GM23338 (cell line): Measurements from ENCODE around the gene NUTM1. TPM values are rescaled to one million over a fixed set of nuclear protein-coding genes. Genes with fewer than 3 reads are reported as not detected.

ENCODE experiments used
- ATAC-seq: fragments of 200-7000 bp; cut with Tn5 transposase; 3 replicates; pipeline ENCODE4 v1.9.1; 2020
- DNase-seq: peaks from one replicate; pipeline ENCODE4 v3.0.0-alpha.2; 2015; ENCODE audit warnings: low spot score
- H2AFZ ChIP-seq: fragments of 200-600 bp; sonication (generic); 2 replicates; pipeline ENCODE4 v1.8.0; 2016; ENCODE audit warnings: antibody characterized with exemption, mild to moderate bottlenecking, moderate library complexity
- H3F3A ChIP-seq: fragments of 200-600 bp; sonication (generic); replicated peaks from 2 replicates; pipeline ENCODE4 v1.8.0; 2017; ENCODE audit warnings: antibody characterized with exemption, mixed run types, low read depth
- H3K27ac ChIP-seq: fragments of 200-600 bp; sonication (generic); 2 replicates; pipeline ENCODE4 v1.6.1; 2016; ENCODE audit warnings: low read depth
- H3K27me3 ChIP-seq: fragments of 200-600 bp; sonication (generic); 2 replicates; pipeline ENCODE4 v1.8.0; 2016; ENCODE audit warnings: mild to moderate bottlenecking, mixed run types, moderate library complexity; ENCODE audit not compliant: insufficient read depth
- H3K36me3 ChIP-seq: fragments of 200-600 bp; sonication (generic); 2 replicates; pipeline ENCODE4 v1.8.0; 2016; ENCODE audit warnings: mild to moderate bottlenecking; ENCODE audit not compliant: insufficient read depth
- H3K4me1 ChIP-seq: fragments of 200-600 bp; sonication (generic); 2 replicates; pipeline ENCODE4 v1.8.0; 2016; ENCODE audit warnings: mild to moderate bottlenecking, moderate library complexity; ENCODE audit not compliant: insufficient read depth
- H3K4me2 ChIP-seq: fragments of 200-600 bp; sonication (generic); 2 replicates; pipeline ENCODE4 v1.7.1; 2017; ENCODE audit warnings: mixed run types
- H3K4me3 ChIP-seq: fragments of 200-600 bp; sonication (generic); 2 replicates; pipeline ENCODE4 v1.6.1; 2016; ENCODE audit warnings: mixed run types
- H3K79me2 ChIP-seq: fragments of 200-600 bp; sonication (generic); replicated peaks from 2 replicates; pipeline ENCODE4 v1.8.0; 2017; ENCODE audit warnings: mild to moderate bottlenecking; ENCODE audit not compliant: insufficient read depth
- H3K9me2 ChIP-seq: fragments of 200-600 bp; sonication (generic); 2 replicates; pipeline ENCODE4 v1.8.0; 2017; ENCODE audit not compliant: insufficient read depth
- H4K20me1 ChIP-seq: fragments of 200-600 bp; sonication (generic); replicated peaks from 2 replicates; pipeline ENCODE4 v1.8.0; 2017; ENCODE audit warnings: mild to moderate bottlenecking; ENCODE audit not compliant: insufficient read depth
- H3K27ac Mint-ChIP-seq: 2 replicates; pipeline ENCODE4 v1.8.0; 2020; ENCODE audit warnings: inconsistent platforms, mild to moderate bottlenecking, moderate library complexity, mixed read lengths
- H3K27me3 Mint-ChIP-seq: 3 replicates; pipeline ENCODE4 v1.8.0; 2022; ENCODE audit warnings: low read depth, mild to moderate bottlenecking, moderate library complexity, mixed read lengths, inconsistent platforms; ENCODE audit not compliant: insufficient read depth, poor library complexity
- H3K36me3 Mint-ChIP-seq: 3 replicates; pipeline ENCODE4 v1.8.0; 2021; ENCODE audit warnings: low read depth, mild to moderate bottlenecking, inconsistent platforms, moderate library complexity, mixed read lengths
- H3K4me1 Mint-ChIP-seq: 3 replicates; pipeline ENCODE4 v1.8.0; 2020; ENCODE audit warnings: mild to moderate bottlenecking, inconsistent platforms, mixed read lengths
- H3K4me3 Mint-ChIP-seq: 3 replicates; pipeline ENCODE4 v1.8.0; 2021; ENCODE audit warnings: moderate library complexity, mild to moderate bottlenecking, inconsistent platforms, mixed read lengths
- H3K9me3 Mint-ChIP-seq: 3 replicates; pipeline ENCODE4 v1.8.0; 2020; ENCODE audit warnings: moderate library complexity, mild to moderate bottlenecking, inconsistent platforms, mixed read lengths
- CTCF ChIP-seq, 2 experiments: fragments of 200-600 bp in 1 of 2; sonication (generic) in 1 of 2; conservative IDR thresholded peaks; 2 replicates each; pipeline versions ENCODE4 v1.5.1 to v1.6.1; 2016 to 2017; ENCODE audit warnings: antibody characterized with exemption in 2 of 2, low read depth in 2 of 2, mild to moderate bottlenecking in 2 of 2, moderate library complexity in 1 of 2
- ETS1 ChIP-seq: IDR thresholded peaks from 2 replicates; pipeline ENCODE4 v1.6.1; 2016; ENCODE audit warnings: antibody characterized with exemption
- EZH2 ChIP-seq: fragments of 200-600 bp; sonication (generic); IDR thresholded peaks from one replicate; pipeline ENCODE4 v1.8.0; 2017; ENCODE audit warnings: antibody characterized with exemption, mild to moderate bottlenecking, low read depth; ENCODE audit not compliant: unreplicated experiment
- EZH2phosphoT487 ChIP-seq: fragments of 200-600 bp; sonication (generic); IDR thresholded peaks from one replicate; pipeline ENCODE4 v1.8.1; 2018; ENCODE audit warnings: antibody characterized with exemption; ENCODE audit not compliant: unreplicated experiment
- NANOG ChIP-seq: IDR thresholded peaks from 2 replicates; pipeline ENCODE4 v1.6.1; 2016; ENCODE audit warnings: antibody characterized with exemption, borderline replicate concordance
- POLR2AphosphoS5 ChIP-seq: IDR thresholded peaks from 2 replicates; pipeline ENCODE4 v1.6.1; 2016; ENCODE audit warnings: antibody characterized with exemption, low read depth
- REST ChIP-seq: IDR thresholded peaks from one replicate; pipeline ENCODE4 v1.6.1; 2018; ENCODE audit warnings: antibody characterized with exemption; ENCODE audit not compliant: unreplicated experiment
- STAT1 ChIP-seq: IDR thresholded peaks from one replicate; pipeline ENCODE4 v1.6.1; 2016; ENCODE audit warnings: antibody characterized with exemption; ENCODE audit not compliant: unreplicated experiment
- ZNF331 ChIP-seq: fragments of 250-450 bp; sonication (Bioruptor Pico); IDR thresholded peaks from 2 replicates; pipeline ENCODE4 v1.5.0; 2020; ENCODE audit warnings: low read depth, mild to moderate bottlenecking, moderate library complexity
- polyA plus RNA-seq: library from polyadenylated mRNA; unstranded; fragments of >200 nt; fragmentation: Nextera tagmentation; extraction: Ambion mirVana; gene quantifications from 2 replicates; pipeline ENCODE4 v1.2.1, GENCODE V29; 2016
- total RNA-seq: library from RNA; depleted of rRNA; stranded (reverse); fragments of >200 nt; shearing (Covaris generic); gene quantifications from 2 replicates; pipeline ENCODE4 v1.2.3, GENCODE V29; 2014
- TF ChIP-seq, protein P1 (sequence below): fragments of 250-450 bp; sonication (Bioruptor Pico); IDR thresholded peaks from 2 replicates; pipeline ENCODE4 v1.5.0; 2020; ENCODE audit warnings: mild to moderate bottlenecking, moderate library complexity

The NUTM1 gene
- total and polyA plus RNA-seq, 2 experiments from 2014 or later, result 0.16 to 1.2 TPM

DNA sequence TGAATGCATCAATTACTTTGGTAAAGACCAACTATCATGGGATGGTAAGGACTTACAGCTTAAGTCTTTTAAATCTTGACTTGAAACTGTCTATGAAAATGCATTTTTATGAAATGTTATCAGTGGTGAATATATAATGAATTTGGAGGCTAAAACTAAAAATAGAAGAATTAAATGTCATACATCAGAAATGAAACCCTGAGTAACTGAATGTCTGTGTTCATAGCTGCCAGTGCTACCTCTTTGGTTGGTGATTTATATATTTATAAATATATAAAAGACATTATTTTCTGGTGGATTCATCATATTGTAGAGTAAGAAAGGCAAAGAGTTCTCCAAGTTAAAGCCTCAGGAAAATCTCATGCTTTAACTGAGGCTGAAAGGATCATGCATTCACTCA lies 17.7 kb upstream of the NUTM1 start (continued):
- TF ChIP-seq CTCF (conservative IDR thresholded peaks at IDR 0.05; ENCODE audit: low read depth in 2 of 2) (no peak), EZH2 (no peak), POLR2AphosphoS5 (no peak), ZNF331 (CRISPR knock-in tag) (no peak)

DNA sequence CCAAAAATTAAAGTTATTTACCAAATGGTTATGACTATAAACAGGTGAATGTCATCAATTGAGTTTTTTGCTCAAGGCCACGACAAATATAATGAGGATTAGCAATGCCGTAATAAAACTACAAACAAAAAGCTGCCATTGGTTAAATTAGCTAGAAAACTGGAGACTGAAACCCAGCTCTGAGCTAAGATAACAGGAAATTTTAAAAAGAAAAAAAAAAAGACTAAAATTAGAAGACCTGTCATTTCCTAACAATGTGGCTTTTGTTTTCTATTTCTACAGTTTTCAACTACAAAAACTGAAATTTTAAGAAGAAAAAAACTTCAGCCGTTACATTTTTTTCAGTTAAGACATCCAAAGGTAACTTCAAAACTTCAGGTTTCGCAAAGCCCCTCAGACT lies 15.2 kb upstream of the NUTM1 start:
- no peaks in the 10 kb centered on the region for H3K27me3 ChIP-seq
- H2AFZ ChIP-seq, result no peak overlapping the region
- no peak overlapping the region for H3K4me2 ChIP-seq
- H3K27ac ChIP-seq, result no peak overlapping the region
- no peaks in the 10 kb centered on the region for H3K79me2 ChIP-seq
- no peaks in the 10 kb centered on the region for H3K9me2 ChIP-seq
- no peaks in the 10 kb centered on the region; the same call in 1 of the 2 replicates for H4K20me1 ChIP-seq
- Mint-ChIP-seq H3K4me1 (no peaks in the 10 kb centered on the region), H3K9me3 (peaks cover 3% of the 10 kb centered on the region; the same call in 1 of the 3 replicates), H3K36me3 (peaks cover 2% of the 10 kb centered on the region; the same call in 2 of the 3 replicates), H3K27me3 (no peaks in the 10 kb centered on the region), H3K4me3 (no peak overlapping the region), H3K27ac (no peak overlapping the region)
- H3K36me3 ChIP-seq, result no peaks in the 10 kb centered on the region
- no peak overlapping the region for H3K4me3 ChIP-seq
- ATAC-seq (no peak), DNase-seq (no peak)
- H3F3A ChIP-seq, result no peaks in the 10 kb centered on the region
- no peaks in the 10 kb centered on the region for H3K4me1 ChIP-seq
- no peak for TF ChIP-seq ZNF331 (CRISPR knock-in tag)
- TF ChIP-seq EZH2phosphoT487, result no peak
- no peak for TF ChIP-seq CTCF (conservative IDR thresholded peaks at IDR 0.05; ENCODE audit: low read depth in 2 of 2)
- TF ChIP-seq POLR2AphosphoS5, result no peak
- TF ChIP-seq NANOG, result no peak
- TF ChIP-seq REST, result no peak
- TF ChIP-seq, protein P1, sequence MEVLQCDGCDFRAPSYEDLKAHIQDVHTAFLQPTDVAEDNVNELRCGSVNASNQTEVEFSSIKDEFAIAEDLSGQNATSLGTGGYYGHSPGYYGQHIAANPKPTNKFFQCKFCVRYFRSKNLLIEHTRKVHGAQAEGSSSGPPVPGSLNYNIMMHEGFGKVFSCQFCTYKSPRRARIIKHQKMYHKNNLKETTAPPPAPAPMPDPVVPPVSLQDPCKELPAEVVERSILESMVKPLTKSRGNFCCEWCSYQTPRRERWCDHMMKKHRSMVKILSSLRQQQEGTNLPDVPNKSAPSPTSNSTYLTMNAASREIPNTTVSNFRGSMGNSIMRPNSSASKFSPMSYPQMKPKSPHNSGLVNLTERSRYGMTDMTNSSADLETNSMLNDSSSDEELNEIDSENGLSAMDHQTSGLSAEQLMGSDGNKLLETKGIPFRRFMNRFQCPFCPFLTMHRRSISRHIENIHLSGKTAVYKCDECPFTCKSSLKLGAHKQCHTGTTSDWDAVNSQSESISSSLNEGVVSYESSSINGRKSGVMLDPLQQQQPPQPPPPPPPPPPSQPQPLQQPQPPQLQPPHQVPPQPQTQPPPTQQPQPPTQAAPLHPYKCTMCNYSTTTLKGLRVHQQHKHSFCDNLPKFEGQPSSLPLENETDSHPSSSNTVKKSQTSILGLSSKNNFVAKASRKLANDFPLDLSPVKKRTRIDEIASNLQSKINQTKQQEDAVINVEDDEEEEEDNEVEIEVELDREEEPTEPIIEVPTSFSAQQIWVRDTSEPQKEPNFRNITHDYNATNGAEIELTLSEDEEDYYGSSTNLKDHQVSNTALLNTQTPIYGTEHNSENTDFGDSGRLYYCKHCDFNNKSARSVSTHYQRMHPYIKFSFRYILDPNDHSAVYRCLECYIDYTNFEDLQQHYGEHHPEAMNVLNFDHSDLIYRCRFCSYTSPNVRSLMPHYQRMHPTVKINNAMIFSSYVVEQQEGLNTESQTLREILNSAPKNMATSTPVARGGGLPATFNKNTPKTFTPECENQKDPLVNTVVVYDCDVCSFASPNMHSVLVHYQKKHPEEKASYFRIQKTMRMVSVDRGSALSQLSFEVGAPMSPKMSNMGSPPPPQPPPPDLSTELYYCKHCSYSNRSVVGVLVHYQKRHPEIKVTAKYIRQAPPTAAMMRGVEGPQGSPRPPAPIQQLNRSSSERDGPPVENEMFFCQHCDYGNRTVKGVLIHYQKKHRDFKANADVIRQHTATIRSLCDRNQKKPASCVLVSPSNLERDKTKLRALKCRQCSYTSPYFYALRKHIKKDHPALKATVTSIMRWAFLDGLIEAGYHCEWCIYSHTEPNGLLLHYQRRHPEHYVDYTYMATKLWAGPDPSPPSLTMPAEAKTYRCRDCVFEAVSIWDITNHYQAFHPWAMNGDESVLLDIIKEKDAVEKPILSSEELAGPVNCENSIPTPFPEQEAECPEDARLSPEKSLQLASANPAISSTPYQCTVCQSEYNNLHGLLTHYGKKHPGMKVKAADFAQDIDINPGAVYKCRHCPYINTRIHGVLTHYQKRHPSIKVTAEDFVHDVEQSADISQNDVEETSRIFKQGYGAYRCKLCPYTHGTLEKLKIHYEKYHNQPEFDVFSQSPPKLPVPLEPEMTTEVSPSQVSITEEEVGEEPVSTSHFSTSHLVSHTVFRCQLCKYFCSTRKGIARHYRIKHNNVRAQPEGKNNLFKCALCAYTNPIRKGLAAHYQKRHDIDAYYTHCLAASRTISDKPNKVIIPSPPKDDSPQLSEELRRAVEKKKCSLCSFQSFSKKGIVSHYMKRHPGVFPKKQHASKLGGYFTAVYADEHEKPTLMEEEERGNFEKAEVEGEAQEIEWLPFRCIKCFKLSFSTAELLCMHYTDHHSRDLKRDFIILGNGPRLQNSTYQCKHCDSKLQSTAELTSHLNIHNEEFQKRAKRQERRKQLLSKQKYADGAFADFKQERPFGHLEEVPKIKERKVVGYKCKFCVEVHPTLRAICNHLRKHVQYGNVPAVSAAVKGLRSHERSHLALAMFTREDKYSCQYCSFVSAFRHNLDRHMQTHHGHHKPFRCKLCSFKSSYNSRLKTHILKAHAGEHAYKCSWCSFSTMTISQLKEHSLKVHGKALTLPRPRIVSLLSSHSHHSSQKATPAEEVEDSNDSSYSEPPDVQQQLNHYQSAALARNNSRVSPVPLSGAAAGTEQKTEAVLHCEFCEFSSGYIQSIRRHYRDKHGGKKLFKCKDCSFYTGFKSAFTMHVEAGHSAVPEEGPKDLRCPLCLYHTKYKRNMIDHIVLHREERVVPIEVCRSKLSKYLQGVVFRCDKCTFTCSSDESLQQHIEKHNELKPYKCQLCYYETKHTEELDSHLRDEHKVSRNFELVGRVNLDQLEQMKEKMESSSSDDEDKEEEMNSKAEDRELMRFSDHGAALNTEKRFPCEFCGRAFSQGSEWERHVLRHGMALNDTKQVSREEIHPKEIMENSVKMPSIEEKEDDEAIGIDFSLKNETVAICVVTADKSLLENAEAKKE (CRISPR knock-in tag), result no peak
- no peak for TF ChIP-seq ETS1
- TF ChIP-seq STAT1, result no peak
